NCI-H446 treated with DMSO at 0.1 percent for 48 hours (cell line): ENCODE results near the gene AFG1L.
"Not testable (repeated sequence)": the region's sequence is repeated elsewhere in the genome, so short reads cannot be mapped to it uniquely, and the experiment has no call there.

ENCODE experiments used
- DNase-seq: peaks from one replicate; lab custom pipeline; 2025; lab: John Stamatoyannopoulos, UW

The AFG1L gene

DNA sequence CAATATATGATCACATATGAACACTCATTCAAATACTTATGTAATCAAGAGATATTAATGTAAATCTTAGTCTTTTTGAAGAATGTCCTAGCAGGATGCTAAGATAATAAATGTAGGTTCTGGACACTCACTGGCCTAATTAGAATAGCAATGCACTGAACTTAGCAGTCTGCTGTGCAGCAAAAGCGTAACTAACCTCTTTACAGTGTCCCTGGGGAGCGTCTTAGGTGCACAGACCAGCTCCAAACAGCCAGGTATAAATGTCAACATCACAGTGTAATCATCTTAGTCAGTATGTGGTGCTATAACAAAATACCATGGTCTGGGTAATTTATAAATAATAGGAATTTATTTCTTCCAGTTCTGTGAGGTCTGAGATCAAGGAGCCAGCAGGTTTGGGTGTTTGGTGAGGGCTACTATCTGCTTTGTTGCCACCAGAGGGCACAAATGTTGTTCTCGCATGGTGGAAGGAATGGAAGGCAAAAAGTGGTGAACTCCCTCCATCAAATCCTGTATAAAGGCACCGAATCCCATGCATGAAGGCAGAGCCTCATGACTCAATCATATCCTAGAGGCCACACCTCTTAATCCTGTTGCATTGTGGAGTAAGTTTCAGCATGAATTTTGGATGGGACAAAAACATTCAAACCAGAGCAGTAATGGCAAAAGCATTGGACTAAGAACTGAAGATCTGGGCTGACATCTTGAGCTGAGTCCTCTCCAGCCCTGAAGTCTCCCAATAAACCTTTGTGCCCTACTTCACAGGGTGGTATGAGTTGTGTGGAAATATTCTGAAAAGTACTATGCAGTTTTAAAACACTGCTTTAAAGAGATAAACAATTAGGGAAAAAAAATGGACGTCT is 224.1 kb downstream of the AFG1L start:
- no peak for DNase-seq

DNA sequence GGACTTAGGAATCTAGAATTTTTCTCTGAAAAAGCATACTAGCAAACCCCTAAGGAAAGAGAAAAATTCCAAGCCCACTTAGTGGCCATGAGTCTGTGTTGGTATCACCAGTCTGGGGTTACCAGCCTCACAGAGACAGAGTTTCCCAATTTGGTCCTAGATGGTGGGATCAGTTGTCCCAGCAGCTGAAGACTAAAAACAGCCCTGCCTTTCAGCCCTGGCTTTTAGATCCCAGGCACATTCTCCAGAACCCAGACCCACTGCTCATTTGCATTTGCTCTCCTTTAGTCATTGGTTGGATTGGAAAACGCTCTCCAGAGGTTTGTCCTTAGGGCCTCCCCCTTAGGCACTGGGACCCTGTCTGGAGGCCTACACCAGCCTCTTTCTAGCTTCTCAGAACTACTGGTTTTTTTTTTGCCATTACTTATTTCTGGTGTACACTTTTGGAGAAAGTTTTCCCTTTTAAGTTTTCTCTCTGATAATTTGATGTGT is 226.8 kb downstream of the AFG1L start:
- no peak for DNase-seq

DNA sequence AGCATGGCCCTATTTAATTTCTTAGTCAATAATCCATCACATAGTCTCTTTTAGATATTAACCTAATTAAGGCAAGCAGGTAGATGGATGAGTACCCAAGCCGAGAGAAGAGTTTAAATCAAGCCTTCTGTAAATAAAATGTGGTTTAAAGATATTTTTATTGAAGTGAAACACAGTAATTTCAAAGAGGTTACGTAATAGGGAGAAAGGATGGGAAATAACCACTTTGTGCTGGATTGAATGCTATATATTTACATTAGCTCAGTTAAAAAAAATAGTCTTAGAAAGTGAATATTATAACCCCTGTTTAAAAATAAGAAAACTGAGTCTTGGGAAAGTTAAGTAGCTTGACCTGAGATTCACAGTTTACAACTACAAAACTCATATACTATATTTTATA is 228.8 kb downstream of the AFG1L start:
- no peak for DNase-seq

DNA sequence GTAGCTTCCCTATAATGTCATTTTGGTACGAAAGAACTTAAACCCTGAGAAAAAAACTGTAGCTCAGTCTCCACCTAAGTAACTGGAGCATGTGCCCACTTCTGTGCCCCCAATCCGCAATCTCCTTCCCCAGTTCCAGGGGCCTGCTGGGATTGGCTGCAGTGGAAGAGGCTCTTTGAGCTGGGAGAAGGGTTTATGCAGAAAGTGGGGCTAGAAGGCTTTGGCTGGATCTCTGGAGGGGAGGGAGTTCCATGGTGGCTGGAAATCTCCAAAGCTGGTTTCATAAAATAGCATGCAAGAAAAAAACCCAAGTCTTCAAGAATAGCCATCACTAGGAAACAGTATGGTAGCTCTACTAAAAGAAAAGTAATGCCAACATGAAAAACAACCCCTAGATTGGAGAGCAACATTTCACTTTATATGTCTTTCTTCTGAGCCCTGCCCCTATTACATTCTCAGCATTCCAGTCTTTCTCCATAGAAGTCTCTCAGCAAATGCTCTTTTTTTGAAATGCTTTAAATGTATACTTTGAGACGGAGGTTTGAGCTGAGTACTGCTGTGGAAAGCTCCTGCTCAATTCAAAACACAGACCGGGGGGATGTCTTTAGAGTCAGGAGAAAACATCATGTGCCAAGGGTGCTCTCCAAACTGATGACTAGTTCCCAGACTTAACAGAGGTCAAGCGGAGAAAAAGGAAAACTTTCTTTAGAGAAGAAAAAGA is 229.8 kb downstream of the AFG1L start:
- DNase-seq, result no peak

DNA sequence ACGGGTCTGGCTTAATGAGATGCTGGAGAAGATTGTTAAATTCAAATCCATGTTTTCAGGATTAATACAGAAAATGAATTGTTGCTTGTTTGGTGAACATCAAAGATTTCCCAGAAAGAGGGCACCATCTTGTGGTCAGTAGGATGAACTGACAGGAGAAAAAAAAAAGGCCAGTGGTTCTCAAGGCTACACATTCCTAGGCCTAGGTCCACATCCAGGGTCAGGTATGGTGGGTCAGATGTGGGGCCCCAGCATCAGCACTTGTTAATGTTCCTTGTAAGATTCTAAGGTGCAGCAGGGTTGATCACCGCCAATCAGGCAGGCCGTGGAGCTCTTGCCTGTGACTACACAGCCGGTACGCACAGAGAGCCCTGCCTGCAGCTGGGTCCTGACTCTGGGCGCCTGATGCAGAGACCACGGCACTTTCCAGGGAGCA is 231.9 kb downstream of the AFG1L start:
- peak; percentile 27 for DNase-seq

DNA sequence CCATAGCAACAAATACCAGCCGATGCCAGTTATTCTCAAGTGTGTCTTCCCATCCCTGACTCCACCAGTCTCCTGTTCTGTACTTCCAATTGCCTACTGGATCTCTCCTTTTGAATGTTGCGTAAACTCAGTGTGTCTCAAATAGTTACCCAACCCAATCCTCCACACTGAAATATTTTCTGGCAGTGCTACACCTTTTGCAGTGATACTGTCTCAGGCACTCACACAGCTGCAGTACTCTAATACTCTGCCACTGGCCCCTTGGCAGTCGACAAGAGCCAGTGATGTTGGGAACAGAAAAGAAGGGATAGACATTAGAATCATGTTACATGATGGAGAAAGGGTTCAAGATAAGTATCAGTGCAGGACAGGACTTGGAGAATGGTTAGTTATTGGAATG is 234.0 kb downstream of the AFG1L start:
- DNase-seq, result no peak

DNA sequence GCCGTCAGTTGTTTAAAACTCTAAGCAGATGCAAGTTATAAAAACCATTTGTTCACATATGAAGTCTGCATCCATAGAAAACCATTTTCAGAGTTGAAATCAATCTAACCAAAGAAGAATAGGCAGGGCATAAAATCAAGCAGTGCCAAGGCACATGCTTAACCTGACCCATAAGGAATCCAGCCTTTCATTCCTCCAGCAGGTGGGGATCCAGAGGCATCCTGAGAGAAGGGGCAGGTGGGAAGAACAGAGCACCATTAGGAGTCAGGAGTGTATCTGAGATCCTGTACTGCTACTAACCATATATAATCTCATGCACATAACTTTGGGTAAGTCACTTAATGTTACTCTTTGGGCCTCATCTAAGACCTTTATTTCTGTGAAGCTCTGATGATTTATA is 236.5 kb downstream of the AFG1L start:
- DNase-seq, result no peak

DNA sequence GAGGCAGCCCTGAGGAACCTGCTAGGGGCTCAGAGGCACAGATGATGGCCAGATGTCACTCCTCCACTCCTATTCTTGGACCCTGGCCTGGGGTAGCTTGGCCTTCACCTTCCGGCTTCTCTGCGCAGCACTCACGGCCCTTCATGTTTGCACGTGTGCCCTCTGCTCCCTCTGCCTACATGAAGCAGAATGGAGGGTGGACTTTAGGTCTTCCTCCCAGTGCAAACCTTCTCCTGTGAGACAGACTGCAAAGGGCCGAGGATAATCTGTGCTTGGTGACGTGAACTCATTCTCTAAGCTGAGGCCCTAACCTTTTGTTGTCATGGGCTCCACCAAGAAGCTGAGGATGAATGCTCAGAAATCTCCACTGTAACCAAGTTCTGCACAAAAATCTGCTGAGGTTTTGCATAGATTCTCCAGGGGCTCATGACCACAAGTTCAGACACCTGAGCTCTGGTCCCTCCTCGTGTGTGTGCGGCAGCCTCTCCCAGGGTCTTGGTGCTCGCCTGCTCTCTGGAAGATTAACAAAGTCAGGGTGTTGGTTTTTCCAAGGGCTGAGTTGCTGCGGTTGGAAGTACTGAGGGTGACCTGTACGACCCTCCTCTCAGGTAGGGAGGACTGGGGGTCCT is 240.4 kb downstream of the AFG1L start:
- DNase-seq, result no peak

DNA sequence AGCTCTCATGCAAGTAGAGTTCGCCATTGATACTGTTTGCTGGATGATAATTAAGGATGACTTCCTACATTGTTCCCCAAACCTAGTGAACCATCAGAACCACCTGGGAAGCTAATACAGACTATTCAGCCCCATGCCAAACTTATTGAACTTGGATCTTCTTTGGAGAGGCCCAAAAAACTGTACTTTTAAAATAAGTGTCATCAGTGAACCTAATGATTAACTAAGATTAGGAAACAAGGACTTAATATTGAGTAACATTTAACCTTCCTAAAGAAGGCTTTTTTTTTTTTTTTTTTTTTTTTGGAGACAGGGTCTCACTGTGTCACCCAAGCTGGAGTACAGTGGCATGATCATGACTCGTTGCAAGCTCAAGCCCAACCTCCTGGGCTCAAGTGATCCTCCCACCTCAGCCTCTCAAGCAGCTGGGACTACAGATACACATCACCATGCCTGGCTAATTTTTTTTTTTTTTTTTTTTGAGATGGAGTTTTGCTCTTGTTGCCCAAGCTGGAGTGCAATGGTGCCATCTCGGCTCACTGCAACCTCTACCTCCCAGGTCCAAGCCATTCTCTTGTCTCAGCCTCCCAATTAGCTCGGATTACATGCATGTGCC is 241.2 kb downstream of the AFG1L start:
- not testable (repeated sequence) for DNase-seq

DNA sequence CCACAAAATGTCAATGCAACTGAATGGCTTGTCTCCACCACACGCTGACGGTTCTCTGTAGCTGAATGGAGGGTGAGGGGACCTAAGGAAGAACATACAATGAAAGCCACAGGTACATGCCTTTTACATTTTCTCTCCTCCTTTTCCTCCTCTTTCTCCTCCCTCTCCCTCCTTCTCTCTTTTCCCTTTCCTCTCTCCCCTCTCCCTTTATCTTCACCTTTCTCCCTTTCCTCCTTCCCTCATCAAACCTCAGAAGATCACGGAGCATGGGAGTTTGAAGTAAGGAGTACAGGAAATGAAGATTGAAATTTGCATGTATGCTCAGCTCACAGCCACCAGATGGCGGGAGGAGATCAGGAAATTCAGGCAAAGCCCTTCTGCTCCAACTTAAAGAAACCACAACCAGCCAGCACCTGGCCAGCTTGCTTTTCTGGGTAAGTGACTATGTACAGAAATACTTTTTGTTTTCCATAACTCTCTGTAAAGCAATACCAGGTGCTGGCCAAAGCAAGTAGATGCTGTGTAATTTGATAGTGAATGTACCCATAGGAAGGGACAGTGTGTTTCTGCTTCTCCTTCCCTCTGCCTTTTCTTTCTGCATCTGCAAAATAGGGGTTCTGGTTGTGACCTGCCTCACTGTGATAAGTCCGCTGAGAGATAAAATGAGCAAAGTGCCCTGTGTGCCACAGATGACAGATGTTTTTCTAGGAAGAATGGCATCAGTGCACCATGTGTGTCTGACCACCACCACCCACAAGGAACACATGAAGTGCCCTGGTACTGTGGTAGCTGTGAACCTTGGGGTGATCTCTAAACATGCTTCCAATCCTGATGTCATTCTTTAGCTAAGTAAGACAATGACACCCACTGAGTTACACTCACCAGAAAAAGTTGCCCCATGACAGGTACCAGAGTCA is 247.2 kb downstream of the AFG1L start:
- DNase-seq, result peak; percentile 35

DNA sequence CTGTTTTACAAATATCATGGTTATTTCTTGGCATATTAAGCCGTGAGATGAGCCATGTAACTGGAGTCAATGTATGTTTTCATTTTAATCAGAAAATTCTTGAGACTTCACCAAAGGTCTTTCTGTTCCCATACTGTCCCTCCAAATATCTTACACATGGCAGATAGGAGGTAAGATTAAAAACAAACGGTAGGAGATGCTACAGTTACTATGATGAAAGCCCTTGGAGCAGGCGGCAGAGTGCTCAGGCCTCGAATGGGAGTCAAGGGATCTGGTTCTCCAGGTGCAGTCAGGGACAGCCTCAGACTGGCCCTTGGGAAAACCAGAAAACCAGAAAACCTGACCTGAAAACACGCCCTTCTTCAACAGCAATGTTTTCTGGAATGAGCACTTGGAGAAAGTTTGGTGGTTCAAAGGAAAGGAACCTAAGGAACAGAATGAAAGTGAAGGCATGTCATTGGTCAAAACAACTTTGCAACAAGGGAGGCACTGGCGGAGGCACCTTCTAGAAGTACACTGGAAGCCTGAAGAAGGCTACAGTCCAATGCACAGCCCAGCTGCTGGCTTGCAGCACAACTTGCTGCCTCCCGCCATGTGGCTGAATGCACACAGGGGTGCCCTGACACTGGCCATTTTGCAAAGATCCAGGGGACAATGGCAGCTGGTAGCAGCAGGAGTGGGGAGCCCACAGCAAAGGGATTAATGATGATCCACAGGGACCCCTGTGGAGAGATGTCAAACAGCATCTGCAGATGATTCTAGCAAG is 248.5 kb downstream of the AFG1L start:
- DNase-seq, result no peak

DNA sequence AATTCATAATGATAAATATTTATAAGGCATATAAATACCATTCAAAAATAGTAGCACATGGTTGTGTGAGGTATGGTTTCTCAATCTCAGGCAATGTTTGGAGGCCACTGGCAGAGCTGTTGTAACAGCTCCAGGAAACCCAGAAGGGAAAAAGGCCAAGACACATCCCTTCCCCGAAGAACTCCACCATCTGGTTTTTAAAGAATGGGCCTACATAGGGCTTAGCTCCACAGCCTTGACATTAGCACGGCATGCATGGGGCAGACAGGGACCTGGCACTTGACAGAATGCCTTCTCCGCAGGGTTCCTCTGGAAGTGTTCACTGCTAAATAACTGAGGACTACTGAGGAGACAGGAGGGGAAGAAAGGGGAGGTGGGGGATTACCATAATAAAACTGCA is 249.8 kb downstream of the AFG1L start:
- DNase-seq, result peak; percentile 33

DNA sequence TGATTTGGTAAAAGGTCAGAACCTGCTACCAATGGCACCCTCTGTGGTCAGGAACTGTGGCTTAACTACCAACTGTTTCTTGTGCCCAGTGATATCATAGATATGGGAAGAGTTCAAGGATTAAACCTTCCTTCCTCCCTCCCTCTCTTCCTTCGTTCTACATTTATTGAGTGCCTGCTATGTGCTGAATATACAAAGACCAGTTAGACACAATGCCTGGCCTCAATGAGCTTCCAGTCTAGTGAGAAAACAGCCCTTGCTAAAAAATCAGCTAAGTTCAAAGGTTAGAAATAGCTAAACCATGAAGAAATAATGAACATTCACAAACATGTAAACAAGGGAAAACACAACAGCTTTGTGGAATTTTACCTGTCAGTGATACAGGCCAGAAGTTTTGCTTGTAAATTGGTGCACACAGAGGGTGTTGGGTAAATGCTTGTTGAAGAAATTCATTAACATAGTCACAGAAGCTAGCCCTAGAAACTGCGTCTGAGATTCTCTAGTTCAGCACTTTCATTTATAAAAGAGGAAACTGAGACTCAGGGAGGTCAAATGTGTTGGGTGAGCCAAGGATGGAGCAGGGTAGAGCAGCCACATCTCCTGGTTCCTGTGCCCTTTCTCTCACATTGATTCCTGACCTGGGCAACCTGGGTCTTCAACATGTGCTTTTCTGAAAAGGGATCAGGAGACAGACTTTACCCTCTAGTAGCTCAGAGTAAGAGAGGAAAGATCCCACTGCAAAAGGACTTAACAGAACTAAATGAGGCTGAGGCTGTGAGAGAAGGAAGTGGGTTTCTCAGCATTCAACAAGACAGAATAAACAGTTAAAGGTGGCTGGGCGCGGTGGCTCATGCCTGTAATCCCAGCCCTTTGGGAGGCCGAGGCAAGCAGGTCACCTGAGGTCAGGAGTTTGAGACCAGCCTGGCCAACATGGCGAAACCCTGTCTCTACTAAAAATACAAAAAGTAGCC is 251.5 kb downstream of the AFG1L start:
- DNase-seq, result no peak

DNA sequence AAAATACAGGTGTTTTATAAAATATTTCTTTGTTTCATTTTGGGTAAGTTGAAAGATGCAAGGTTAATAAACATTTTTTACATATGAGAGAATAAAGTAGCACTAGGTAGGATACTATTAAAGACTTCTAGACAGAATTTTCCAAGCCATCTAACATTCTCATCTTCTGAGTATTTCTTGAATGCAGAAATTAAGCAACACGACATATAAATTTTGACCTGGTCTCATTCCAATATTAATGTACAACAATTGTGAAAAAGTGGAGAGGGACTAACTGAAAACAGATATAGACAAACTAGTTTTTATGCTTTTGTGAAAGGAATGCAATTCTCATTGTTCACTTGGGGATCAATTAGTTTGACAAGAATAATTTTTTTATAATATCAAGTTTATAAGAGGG is 254.4 kb downstream of the AFG1L start:
- DNase-seq, result no peak

DNA sequence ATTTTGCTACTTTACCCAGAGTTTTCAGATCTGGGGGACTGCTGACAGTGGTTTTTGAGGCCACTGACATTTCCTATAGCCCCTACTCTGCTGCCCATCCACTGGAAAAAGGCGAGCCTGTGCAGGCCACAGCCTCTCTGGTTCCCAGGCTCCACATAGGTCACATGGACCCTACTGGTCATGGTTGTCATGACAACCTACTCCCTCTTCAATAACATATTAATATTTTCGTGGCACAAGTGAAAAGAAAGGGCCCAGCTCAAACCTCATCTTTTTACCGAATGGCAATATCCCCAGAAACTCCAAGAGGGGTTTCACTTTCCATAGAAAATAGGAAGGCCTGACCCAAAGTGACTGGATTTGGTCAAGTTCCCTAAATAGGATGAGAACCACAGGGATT is 254.9 kb downstream of the AFG1L start:
- no peak for DNase-seq

DNA sequence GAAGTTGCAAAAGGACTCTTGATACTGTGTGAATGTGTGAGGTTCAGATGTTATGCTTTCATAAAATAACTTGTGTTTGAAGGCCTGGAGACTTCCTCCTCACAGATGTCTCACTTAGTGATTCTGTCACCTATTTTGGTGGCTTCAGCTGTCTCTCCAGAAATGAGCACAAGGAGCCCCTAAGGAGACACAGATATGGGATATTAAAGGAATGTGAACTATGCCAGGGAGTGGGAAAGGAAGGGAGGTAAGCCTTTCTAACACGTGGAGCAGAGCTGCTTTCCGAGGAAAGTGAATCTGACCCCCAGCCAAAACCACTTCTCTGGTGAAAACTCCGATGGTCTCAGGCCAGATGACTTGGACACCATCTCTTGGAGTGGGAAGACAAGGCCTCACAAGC is 255.4 kb downstream of the AFG1L start:
- DNase-seq, result no peak

DNA sequence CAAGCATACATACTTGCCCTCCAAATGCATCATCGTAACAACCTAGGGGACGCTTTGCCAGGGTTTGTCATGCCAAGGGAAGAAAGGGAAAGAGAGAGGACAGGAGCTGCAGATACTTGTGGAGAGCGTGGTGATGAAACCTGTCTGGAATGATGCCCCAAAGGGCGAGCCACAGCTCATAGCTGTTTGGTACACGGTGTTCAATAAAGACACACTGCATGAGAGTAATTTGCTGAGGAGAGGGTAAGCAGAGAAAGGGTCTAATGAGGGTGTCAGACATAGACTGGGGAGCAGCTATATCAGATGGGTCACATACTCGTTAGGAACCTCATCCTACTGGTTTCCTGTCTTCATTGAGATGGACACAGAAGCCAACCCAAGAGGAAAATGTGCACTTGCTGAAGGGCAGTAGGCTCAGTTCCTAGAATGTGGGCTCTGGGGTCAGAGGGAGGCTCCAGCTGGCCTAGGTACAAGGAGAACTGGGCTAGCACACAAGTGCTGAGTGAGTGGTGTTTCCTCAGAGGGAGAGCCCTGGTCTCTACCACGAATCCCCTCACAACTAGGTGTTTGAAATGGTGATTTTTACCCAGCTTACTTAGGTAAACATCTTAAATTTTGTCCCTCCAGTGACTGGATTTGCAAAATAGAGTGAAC is 260.7 kb downstream of the AFG1L start:
- no peak for DNase-seq

DNA sequence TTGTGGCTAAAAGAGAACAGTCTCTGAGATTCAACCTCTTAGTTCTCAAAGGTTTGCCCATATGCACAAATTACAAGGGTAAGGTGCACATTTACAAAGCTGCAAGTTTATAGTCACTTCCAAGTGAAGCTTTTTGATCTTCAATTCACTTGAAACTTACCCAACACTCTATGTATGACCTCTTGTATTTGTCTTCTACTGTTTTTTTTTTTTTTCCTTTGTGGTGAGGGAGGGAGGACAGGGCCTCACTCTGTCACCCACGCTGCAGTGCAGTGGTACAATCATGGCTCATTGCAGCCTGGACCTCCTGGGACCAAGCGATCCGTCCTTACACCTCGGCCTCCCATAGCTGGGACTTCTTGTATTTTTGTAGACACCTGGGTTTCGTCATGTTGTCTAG is 261.4 kb downstream of the AFG1L start:
- DNase-seq, result no peak
